ENCODE data around the gene ARMC5. TPM values are rescaled to one million over a fixed set of nuclear protein-coding genes. Genes with fewer than 3 reads are reported as not detected.
"Not testable (repeated sequence)": the region's sequence is repeated elsewhere in the genome, so short reads cannot be mapped to it uniquely, and the experiment has no call there.

The ARMC5 gene, protein sequence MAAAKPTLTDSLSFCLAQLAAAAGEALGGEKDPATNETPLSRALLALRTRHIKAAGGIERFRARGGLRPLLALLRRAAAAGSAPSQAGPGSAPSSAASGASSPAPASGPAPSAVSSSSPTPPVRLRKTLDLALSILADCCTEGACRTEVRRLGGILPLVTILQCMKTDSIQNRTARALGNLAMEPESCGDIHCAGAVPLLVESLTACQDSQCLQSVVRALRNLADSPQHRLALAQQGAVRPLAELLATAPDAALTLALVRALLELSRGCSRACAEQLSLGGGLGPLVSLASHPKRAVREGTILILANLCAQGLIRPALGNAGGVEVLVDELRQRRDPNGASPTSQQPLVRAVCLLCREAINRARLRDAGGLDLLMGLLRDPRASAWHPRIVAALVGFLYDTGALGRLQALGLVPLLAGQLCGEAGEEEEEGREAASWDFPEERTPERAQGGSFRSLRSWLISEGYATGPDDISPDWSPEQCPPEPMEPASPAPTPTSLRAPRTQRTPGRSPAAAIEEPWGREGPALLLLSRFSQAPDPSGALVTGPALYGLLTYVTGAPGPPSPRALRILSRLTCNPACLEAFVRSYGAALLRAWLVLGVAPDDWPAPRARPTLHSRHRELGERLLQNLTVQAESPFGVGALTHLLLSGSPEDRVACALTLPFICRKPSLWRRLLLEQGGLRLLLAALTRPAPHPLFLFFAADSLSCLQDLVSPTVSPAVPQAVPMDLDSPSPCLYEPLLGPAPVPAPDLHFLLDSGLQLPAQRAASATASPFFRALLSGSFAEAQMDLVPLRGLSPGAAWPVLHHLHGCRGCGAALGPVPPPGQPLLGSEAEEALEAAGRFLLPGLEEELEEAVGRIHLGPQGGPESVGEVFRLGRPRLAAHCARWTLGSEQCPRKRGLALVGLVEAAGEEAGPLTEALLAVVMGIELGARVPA
- 10.0 TPM for total RNA-seq

DNA sequence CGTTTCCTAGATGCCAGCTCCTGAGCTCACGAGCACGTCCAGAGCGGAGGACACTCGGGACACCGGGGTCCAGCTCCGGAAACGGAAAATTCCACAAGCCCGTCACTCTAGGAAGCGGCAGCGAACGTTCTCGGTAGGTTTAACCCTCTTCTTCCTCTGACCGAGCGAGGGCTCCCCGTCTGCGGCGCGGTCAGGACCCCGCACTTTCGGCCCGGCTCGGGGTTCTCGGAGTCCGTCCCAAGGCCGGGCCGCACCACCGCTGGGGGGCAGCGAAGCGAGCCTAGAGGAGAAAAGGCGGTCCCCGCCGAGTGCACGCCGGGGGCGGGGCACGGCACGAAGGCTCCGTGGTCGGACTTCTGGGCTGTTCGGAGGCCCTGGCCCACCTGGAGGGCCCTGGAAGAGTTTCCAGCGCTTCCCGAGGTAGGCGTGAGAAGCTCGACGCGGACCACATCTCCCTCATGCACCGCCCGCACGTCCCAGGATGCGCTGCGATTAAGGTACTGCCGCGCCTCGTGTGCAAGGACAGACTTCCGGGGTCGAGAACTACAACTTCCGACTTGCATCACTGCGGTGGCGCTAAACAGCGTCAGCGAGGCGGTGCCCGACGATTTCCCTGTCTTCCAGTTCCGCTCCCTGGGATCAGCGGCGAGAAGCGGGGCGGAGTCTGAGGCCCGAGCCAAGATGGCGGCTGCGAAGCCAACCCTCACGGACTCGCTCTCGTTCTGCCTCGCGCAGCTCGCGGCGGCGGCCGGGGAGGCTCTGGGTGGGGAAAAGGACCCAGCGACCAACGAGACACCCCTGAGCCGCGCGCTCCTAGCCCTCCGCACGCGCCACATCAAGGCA is at the start of gene ARMC5:
Gene ARMC5, plus strand, starts transcription at position 658 of the 843 bp plus-strand sequence. Its CDS starts 24 bp downstream, at position 682.
- intact Hi-C loops (cut with DNase I) = no loop called here
- DNase-seq (ENCODE audit: low spot score) = peak; percentile 98
- peak; percentile 92 for ATAC-seq

DNA sequence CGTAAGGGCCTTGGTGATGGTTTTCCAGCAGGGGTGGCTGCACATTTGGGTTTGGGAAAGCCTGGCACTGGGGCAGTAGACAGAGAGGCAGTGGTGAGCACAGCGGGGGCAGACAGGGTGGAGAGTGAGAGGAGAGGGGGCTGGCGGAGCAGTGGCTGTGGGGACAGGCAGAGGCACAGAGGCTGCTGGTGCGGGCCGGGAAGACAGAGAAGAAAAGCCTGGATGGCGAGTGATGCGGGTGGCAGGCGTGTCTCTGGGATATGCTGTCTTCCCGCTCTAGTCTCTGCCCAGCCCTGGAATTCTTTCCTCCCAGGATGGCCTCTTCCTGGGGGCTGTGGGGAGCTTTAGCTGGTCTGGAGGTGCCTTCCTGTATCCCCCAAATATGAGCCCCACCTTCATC is 49.2 kb upstream of the ARMC5 start:
- no peak for ATAC-seq
- intact Hi-C loops (cut with DNase I) = no loop called here
- no peak for DNase-seq (ENCODE audit: low spot score)

DNA sequence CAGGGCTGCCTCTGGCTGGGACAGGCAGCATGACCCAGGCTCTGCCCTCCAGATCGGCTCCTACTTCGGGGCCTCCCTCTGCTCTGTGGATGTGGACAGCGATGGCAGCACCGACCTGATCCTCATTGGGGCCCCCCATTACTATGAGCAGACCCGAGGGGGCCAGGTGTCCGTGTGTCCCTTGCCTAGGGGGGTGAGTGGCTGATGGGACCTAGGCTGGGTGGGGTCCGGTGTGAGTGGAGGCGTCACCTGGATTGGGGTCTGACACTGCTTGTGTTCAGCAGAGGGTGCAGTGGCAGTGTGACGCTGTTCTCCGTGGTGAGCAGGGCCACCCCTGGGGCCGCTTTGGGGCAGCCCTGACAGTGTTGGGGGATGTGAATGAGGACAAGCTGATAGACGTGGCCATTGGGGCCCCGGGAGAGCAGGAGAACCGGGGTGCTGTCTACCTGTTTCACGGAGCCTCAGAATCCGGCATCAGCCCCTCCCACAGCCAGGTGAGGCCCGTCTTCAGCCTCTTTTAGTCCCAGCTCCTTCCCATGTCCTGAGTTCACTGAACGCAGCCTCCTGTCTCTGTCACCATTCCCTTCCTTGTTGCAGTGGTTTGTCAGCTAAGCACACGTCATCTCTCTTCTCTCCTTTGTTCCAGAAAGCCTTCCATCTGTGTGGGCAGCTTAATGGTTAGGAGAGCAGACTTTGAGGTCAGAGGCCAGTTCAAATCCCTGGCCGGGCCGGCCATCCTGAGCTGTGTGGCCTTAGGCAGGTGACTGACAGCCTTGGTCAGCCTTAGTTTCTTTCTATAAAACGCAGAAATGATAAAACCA is 48.1 kb upstream of the ARMC5 start:
- DNase-seq (ENCODE audit: low spot score) = no peak
- ATAC-seq = no peak
- intact Hi-C loops (cut with DNase I) = no loop called here

DNA sequence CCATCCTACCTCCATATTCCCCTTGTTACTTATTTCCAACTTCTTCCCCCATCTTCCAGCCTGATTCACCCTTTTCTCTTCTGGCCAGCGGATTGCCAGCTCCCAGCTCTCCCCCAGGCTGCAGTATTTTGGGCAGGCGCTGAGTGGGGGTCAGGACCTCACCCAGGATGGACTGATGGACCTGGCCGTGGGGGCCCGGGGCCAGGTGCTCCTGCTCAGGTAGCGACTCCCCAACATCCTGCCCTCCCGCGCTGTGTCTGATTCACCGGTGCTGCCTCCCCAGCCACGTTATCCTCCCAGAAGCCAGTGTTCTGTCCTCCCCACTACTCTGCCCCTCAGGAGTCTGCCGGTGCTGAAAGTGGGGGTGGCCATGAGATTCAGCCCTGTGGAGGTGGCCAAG is 46.6 kb upstream of the ARMC5 start:
- ATAC-seq (no peak), DNase-seq (ENCODE audit: low spot score) (no peak)
- intact Hi-C loops (cut with DNase I) = no loop called here

DNA sequence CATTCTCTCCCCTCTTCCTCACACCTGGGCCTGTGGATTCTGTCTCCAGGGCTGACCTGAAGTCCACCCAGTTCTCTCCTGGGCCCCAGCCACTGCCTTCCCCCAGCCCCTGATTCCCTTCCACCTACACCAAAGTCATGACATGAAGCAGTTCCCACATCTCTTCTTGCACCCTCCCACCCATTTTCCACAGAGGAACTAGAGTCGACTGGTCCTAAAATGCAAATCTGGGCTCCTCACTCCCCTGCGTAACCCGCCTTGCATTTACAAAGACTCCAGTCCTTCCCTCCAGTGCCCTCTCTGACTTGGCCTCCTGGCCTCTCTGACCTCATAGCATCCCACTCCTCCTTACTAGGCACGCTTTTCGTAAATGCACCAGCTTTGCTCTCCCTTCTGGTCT is 45.9 kb upstream of the ARMC5 start:
- no peak for ATAC-seq
- no peak for DNase-seq (ENCODE audit: low spot score)
- intact Hi-C loops (cut with DNase I) = no loop called here

DNA sequence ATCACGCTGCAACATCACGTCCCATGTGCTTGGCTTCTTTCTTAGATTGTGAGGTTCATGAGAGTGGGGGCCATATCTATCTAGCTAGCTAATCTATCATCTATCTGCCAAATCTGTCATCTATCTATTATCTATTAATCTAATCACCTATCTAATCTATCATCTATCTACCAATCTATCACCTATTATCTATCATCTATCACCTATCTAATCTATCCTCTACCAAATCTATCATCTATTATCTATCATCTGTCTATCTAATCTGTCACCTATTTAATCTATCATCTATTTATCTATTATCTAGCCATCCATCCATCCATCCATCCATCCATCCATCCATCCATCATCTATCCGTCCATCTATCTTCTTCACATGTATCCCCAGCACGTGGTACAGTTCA is 45.4 kb upstream of the ARMC5 start:
- ATAC-seq (no peak), DNase-seq (ENCODE audit: low spot score) (no peak)
- intact Hi-C loops (cut with DNase I) = no loop called here

DNA sequence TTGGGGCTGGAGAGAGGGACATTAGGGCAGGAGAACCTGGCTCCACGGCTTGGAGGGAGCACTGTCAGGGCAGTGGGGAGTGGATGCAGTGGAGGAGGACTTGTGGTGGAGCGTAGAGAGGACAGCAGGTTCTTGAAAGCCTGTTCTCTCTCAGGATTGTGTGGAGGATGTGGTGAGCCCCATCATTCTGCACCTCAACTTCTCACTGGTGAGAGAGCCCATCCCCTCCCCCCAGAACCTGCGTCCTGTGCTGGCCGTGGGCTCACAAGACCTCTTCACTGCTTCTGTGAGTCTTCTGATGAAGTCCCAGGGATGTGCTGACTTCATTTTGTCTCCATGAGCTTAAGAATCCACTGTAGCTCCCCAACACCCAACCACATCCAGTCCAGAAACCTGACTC is 44.6 kb upstream of the ARMC5 start:
- ATAC-seq = no peak
- DNase-seq (ENCODE audit: low spot score) = no peak
- intact Hi-C loops (cut with DNase I) = no loop called here

DNA sequence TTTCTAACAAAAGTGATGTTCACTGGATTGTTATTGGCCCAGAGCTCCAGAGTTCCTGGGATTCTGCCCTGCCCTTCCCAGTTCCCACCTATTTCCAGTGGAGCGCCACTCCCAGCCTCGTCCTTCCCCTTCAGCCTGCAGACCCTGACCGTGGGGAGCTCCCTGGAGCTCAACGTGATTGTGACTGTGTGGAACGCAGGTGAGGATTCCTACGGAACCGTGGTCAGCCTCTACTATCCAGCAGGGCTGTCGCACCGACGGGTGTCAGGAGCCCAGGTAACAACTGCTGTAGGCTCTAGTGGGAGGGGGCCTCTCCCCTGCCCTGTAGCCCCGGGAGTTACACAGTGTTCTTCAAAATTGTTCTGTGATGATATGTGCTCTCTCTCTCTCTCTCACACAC is 42.9 kb upstream of the ARMC5 start:
- intact Hi-C loops (cut with DNase I) = no loop called here
- DNase-seq (ENCODE audit: low spot score) (no peak), ATAC-seq (no peak)

DNA sequence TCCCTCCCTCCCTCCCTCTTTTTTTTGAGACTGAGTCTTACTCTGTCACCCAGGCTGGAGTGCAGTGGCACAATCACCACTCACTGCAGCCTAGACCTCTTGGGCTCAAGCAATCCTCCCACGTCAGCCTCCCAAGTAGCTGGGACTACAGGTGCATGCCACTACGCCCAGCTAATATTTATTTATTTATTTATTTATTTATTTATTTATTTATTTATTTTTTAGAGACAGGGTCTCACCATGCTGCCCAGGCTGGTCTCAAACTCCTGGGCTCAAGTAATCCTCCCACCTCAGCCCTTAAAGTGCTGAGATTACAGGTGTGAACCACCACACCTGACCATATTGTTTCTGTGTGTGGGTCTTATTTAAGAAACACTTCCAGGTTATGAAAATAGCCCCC is 42.3 kb upstream of the ARMC5 start:
- DNase-seq (ENCODE audit: low spot score); intact Hi-C loops (cut with DNase I); ATAC-seq: not testable (repeated sequence)

DNA sequence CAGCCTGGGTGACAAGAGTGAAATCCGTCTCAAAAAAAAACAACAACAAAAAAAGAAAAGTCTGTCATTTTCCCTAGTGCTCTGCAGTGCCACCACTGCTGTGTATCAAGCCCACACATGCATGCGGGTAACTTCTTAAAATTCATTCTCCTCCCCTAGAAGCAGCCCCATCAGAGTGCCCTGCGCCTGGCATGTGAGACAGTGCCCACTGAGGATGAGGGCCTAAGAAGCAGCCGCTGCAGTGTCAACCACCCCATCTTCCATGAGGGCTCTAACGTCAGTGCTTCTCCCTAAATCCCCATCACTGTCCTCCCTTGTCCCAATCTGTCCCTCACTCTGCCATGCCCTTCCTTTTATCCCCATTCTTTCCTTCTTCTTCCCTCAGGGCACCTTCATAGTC is 41.4 kb upstream of the ARMC5 start:
- intact Hi-C loops (cut with DNase I) = no loop called here
- DNase-seq (ENCODE audit: low spot score) = no peak
- ATAC-seq = no peak

DNA sequence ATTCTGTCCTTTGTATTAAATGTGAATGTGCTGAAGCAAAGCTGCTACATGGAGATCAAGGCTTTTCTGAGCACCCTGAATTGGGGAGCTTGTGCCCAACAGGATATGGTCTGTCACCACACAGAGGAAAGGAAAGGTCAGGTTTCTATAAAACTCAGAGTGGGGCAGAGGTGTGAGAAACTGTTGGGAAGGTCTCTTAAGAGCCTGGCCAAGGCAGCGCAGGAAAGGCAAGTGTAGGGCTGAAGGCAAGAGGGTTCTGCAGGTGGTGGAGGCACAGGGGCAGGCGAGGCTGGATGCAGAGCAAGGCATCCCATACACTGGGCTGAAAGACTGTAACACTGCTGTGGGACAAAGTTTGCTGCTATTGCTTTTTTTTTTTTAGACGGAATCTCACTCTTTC is 39.3 kb upstream of the ARMC5 start:
- no peak for DNase-seq (ENCODE audit: low spot score)
- intact Hi-C loops (cut with DNase I) = no loop called here
- no peak for ATAC-seq

DNA sequence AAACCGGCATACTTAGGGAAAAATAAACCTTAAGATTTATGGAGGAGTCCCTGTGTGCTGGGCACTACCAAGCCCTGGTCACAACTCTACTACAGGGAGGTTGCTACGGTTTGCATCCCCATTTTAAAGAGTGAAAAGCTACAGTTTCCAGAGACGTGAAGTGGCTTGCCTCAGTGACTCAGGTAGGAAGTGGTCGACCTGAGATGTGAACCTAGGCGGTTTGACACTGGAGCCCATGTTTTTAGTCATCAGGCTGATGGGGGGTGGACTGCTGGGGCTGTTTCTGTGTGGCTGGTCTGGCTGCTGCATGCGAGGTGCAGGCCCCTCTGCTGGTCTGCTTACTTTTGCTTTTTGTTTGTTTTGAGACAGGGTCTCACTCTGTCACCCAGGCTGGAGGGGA is 37.7 kb upstream of the ARMC5 start:
- no peak for ATAC-seq
- no peak for DNase-seq (ENCODE audit: low spot score)
- intact Hi-C loops (cut with DNase I) = no loop called here

DNA sequence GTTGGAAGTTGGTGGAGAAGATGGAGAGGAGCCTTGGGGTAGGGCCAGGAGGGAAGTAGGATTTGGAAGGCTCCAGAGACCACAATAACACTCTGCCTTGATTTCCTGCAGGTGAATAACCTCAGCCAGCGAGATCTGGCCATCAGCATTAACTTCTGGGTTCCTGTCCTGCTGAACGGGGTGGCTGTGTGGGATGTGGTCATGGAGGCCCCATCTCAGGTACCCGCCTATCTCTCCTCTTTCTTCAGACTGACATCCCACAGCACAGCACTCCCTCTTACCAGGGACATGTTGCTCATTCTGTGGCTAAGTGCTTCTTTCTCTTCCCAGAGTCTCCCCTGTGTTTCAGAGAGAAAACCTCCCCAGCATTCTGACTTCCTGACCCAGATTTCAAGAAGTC is 36.1 kb upstream of the ARMC5 start:
- DNase-seq (ENCODE audit: low spot score) (no peak), ATAC-seq (no peak)
- intact Hi-C loops (cut with DNase I) = no loop called here

DNA sequence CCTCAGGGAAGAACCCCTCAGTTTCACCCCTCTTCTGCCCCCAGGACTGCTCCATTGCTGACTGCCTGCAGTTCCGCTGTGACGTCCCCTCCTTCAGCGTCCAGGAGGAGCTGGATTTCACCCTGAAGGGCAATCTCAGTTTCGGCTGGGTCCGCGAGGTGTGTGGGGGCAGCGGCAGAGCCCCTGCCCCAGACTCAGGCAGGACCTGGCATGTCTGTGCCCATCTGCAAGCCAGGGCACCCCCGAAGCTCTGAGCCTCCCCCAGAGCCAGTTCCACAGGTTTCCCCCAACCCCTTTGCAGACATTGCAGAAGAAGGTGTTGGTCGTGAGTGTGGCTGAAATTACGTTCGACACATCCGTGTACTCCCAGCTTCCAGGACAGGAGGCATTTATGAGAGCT is 35.5 kb upstream of the ARMC5 start:
- intact Hi-C loops (cut with DNase I) = no loop called here
- DNase-seq (ENCODE audit: low spot score) = no peak
- ATAC-seq = no peak

DNA sequence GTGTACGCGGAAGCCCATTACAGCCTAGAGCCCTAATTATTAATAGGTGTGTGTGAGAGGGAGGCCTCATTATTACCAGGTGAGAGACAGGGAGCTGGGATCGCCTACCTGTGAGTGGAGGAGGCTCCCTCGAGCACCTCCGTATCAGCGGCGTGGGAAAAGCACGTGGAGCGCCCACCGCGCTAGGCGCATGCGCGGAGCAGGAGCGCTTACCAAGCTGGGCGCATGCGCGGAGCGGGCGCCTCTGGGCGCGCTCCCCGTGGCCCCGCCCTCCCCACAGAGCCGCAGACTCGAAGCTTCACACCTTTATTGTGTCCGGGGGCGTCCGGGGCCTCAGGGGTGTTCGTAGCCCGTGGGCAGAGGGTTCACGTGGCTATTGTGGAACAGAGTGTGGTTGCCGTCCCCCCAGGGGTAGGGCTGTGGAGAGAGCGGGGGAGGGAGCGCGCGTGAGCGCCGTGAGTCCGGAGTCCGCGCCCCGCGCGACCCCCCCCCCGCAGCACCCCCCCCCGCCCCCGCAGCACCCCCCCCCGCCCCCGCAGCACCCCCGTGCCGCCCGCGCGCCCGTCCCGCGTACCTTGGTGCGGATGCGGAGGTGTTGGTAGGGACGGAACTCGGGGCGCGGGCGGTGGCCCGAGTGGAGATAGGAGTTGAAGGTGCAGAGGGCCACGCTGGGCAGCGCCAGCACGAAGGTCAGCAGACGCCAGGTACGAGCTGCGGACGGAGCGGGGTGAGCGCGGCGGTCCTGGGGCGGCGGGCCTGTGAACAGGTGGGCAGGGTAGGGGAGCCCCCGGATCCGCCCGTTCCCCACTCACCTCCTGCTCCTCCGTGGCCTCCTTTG is 31.6 kb upstream of the ARMC5 start:
- DNase-seq (ENCODE audit: low spot score) = peak; percentile 77
- intact Hi-C loops (cut with DNase I) = no loop called here
- ATAC-seq = peak; percentile 89

DNA sequence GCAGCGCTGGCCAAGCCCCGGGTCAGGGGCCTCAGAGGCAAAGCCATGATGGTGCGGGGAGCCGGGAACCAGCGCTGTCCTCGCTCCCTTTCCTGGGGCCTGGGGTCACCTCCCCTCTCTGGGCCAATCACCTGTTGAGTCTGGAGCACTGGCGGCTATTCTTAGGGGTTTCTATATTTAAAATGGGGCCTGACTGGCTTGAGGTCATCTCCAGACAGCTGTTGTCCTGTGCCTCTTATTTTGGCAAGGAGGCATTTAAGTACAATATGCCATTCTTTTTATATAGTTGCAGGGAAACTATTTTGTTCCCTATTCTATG is 31.1 kb upstream of the ARMC5 start, which contains the start of gene COX6A2:
Gene COX6A2, minus strand, starts transcription at position 82 of the 319 bp plus-strand sequence. Its CDS starts 35 bp downstream, at position 47.
- no peak for ATAC-seq
- no peak for DNase-seq (ENCODE audit: low spot score)
- intact Hi-C loops (cut with DNase I) = no loop called here

DNA sequence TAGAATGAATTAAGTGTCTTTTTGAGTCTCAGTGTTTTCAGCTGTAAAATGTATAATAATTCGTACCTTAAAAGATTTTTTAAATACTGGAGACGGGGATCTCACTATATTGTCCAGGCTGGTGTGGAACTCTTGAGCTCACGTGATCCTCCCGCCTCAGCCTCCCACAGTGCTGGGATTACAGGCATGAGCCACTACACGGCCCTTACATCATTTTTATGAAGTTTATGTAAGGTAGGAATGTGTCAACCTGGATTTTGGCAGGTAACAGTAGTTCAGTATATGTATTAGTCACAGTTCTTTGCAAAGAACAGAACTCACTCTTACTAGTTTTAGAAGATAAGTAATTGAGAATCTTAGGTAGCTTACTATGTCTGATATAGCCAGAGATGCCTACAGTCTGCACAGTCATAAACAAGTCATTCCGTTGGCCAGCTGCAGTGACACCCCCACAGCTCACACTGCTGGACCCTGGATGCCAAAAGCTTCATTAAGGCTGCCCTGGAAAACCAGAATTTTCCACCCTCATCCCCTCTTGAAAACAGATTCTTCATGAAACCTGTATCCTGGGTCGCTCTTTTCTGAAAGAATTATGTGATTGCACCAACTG is 30.6 kb upstream of the ARMC5 start:
- DNase-seq (ENCODE audit: low spot score) = no peak

More for the DNA sequence above, 30.6 kb upstream of the ARMC5 start:
- ATAC-seq = no peak
- intact Hi-C loops (cut with DNase I) = no loop called here
